K562 (cell line): Measurements from ENCODE around the gene MRPS30.

ENCODE experiments used
- SNIP1 ChIP-seq: fragments of 450-650 bp; IDR thresholded peaks from 2 replicates; pipeline ENCODE4 v1.7.1; 2017; ENCODE audit warnings: low read depth, mild to moderate bottlenecking
- ZNF444 ChIP-seq: fragments of 250-450 bp; sonication (Bioruptor Pico); IDR thresholded peaks from 2 replicates; pipeline ENCODE4 v1.4.0; 2020; ENCODE audit warnings: mild to moderate bottlenecking, moderate library complexity

DNA sequence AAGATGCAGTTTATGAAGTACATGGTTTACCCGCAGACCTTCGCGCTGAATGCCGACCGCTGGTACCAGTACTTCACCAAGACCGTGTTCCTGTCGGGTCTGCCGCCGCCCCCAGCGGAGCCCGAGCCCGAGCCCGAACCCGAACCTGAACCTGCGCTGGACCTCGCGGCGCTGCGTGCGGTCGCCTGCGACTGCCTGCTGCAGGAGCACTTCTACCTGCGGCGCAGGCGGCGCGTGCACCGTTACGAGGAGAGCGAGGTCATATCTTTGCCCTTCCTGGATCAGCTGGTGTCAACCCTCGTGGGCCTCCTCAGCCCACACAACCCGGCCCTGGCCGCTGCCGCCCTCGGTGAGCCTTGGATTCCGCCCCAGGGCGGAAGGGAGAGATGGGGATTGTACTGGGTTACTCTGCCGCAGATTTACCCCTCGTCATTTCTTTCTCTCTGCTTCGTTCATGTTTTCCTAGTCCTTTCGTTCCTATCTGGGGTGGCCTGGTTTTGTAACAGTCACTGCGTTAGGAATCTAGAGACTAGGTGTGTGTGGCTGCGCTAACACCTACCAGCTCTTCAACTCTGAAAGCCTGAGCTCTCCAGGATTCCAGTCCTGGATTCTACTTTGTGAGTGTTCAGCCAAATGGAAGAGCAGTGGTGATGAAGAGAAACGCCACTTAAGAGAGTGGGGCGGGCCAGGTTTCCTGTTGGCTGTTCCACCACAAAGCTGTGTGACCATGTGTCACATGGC lies 638 bp downstream of the MRPS30 start:
- TF ChIP-seq SNIP1 (no peak), ZNF444 (CRISPR knock-in tag) (no peak)
